ENCODE results near the gene ASAP2.

Gene ASAP2

DNA sequence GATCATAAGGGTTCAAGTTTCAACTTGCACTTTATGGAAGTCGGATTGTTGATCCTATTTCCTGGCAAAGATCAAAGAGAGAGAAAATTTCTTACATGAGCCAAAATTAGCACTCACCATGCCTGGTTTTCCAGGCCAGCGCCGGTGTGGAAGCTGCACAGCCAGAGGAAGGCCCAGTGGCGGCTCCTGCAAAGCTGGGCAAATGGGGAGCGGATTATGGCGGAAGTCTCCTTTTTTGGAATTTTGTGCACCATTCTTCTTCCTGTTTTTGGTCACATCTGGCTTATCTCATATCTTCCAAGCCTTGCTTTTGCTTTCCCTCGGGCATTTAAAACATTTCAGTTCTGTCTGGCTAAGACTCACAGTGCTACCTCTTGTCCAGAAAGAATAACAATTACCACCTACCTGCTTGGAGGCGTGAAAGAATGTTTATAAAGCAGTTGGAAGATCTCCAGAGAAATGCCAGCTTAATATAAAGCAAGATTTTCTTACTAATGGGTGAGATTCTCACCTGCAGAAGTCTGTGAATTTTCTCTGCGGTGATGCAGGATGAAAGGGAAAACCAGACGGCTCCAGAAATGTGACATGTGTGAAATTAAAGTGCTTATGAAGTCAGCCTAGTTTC, 94.3 kb downstream of the ASAP2 start:
- no peak for DNase-seq

- no peak for DNase-seq
Measured at GRCh38 chr2:9302755-9303154, 96.1 kb downstream of the ASAP2 start.

DNA sequence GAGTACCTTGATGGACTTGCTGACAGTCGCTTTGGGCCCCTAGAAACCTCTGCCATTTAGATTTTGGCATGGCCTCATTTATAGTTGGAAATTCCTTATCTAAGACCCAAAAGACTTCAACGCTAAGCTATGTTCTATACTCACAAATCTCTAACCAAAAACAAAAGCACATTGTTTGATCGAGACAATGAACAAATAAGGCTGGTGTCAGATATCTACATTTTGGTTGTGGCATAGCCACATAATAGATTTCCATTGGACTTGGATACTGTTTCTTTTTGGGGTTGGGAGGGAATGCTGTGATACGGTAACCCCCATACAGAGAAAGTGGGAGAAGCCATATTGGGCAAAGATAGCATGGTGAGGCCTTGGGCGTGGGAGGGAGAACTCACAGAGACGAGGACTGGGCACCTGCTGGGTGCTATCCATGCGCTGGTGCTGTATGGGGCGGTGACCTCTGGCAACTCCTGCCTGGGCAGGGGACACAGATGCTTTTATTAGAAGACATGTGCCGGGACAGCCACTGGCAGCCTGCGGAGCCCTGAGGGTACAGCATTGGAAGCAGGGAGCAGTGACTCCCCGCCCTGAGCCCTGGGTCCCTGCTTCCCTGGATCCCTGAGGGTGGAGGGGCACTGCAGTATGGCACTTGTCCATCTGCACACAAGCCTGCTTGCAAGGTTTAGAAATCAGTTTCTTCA, 97.1 kb downstream of the ASAP2 start:
- no peak for DNase-seq

GRCh38 chr2:9306911-9307310, 100.3 kb downstream of the ASAP2 start:
- DNase-seq: no peak

GRCh38 chr2:9307535-9307934, 100.9 kb downstream of the ASAP2 start:
- no peak for DNase-seq

DNA sequence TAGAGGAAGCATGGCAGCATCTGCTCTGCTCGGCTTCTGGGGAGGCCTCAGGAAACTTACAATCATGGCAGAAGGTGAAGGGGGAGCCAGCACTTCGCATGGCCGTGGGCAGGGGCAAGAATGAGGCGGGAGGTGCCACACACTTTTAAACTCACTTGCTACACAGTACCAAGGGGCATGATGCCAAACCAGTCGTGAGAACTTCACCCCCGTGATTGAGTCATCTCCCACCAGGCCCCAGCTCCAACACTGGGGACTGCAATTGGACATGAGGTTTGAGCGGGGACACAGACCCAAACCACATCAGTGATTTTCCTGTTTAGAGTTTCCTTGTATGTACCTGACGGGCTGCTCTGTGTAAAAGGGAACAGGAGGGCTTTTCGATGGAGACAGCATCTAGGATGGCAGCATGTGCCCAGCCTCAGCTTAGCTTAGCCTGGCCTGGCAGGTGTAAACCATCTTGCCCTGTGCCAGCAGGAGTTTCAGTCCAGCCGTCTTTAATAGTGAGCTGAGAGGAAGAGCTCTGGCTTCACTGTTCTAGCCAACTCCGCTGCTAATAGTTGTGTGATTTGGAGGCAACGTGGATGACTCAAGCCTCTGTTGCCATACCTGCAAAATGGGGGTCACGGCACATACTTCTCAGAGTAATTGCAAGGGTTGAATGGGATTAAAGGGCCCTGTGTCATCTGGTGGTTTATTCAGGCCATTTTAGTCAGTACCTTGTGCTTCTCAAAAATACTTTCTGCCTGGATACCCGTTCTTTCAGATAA, 101.8 kb downstream of the ASAP2 start:
- no peak for DNase-seq

DNA sequence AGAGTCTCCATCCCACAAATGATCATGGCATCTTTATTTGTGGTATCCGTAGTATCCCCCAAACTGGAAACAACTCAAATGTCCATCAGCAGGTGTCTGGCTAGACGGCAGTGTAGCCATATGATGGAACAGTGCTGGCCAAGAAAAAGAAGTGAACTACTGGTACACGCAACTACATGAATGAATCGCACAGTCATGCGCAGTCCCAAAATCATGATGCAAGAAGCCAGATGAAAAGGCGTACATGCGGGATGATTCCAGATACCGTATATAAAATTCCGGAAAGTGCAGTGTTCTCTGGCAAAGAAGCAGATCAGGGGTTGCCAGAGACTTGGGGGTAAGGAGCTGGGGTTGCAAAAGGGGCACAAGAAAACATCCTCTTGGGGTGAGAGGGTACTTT, 102.5 kb downstream of the ASAP2 start:
- DNase-seq: no peak

DNA sequence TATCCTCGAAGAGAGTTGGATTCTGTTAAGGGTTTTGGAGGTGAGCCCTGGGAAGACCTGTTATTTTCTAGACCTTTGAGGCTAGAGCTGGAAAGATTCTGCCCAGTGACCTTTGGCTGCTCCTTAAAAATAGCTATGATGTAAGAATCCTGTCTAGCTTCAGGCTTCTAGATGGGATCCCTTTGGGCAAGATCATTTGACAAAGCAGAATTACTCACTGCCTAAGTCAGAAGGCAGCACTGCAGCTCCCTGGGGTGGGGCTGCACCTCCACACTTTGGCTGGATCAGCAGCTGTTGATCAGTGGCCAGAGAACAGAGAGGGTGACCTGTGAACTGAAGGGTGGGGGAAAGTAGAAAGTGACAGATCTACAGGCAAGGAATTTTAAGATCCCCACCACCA, 103.8 kb downstream of the ASAP2 start:
- no peak for DNase-seq

DNA sequence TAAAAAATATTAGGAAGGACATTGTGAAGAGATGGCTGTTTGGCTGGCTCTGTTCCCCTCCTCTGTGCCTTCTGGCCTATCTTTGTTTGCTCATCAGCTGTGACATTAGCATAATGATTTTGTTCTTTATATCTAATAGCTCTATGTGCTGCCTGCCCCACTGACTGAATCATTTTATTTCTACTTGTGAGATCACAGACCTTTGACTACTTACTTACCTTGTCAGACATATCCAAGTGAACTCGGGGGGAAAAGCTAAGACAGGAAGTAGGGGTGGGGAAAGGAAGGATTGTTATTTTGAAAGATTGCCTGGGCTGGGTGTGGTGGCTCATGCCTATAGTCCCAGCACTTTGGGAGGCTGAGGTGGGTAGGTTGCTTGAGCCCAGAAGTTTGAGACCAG, 104.2 kb downstream of the ASAP2 start:
- no peak for DNase-seq

GRCh38 chr2:9311488-9311887, 104.9 kb downstream of the ASAP2 start:
- no peak for DNase-seq

DNA sequence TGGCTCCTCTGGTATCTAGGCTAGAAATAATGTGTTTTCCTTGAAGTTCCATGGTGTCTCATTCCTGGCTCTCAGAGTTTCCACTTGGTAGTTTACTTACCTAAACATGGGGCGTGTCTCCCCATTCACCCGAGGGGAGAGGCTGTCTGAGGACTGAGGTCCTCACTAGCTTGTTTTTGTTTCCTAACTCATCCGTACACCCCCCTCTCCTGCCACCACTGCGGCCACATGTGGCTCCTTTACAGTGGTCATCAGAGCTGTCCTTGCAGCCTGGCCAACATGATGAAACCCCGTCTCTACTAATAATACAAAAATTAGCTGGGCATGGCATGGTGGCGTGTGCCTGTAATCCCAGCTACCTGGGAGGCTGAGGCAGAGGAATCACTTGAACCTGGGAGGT, 106.0 kb downstream of the ASAP2 start:
- DNase-seq: no peak

- DNase-seq: no peak
Measured at GRCh38 chr2:9313443-9313842, 106.8 kb downstream of the ASAP2 start.

- DNase-seq: no peak
Measured at GRCh38 chr2:9315280-9315847, 108.8 kb downstream of the ASAP2 start.

GRCh38 chr2:9317559-9317958, 110.9 kb downstream of the ASAP2 start:
- no peak for DNase-seq

DNA sequence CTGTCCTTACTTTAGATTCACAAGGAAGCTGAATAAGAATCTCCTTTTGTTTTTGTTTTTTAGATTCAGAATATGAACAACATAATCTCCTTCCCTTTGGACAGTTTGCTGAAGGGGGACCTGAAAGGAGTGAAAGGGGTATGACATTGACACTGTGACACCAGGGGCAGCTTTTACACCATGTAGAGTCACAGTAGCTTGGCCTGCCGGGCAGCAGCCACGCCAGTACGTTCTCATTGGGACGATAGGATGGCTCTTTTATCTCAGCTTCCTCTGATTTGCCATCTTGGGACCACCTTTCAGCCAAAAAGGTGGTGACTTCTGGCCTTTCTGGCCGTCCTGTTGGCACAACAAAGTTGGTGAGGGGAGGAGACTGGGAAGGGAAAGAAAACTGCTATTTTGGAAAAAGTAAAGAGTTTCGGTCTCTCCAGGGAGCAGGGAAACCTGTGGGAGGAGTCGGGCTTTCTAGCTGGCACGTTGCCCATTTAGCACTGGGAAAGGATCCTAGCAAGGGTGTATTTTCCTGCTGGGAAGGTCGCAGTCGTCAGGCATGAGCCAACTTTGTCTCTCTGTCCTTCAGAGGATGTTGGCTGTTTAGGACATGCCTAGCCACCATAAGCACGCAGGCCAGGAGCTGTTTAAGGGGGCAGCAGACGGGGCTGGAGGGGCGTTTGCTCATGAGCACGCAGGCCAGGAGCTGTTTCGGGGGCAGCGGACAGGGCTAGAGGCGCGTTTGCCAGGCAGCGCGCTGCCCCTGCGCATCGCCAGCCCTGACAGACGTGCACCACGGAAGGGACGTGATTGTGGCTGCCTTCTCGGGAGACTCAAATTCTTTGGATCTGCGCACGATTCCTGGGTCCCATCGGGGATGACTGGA, 112.1 kb downstream of the ASAP2 start:
- DNase-seq: no peak

DNA sequence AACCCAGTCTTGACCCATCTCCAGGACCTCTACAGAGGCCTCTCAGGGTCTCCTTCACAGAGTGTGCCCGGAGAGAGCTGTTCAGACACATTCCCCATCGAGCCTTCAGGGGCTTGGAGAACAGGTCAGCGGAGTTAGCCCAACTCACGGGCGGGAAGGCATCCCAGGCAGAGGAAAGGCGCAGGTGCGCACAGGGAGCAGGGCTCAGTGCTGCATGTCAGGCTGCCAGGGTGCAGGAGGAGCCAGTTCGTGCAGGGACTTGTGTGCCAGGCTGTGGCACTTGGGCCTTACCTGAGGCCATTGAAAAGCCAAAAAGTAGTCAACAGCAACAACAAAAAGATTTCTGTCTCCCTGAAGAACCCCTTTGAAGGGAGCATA, 112.7 kb downstream of the ASAP2 start:
- no peak for DNase-seq

- DNase-seq: no peak
Measured at GRCh38 chr2:9322576-9322975, 116.0 kb downstream of the ASAP2 start.

- DNase-seq: no peak
Measured at GRCh38 chr2:9325428-9325827, 118.8 kb downstream of the ASAP2 start.

DNA sequence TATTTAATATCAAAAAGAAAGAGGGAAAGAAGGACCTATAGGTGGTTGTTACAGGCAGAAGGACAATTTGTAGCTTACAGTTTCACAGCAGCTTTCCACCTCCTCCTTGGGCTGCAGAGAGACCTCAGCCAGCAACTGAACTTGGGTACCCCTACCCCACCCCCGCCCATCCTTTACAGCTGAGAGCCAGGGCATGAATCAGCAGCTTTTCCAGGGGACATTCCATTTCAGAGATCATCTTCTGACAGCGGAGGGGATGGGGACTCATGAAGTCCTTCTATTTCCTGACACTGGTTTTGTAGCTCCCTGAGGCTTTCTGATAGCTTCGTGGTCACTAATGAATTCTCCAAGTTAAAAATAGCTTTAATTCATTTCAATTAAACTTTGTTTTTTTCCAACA, 120.4 kb downstream of the ASAP2 start:
- no peak for DNase-seq

DNA sequence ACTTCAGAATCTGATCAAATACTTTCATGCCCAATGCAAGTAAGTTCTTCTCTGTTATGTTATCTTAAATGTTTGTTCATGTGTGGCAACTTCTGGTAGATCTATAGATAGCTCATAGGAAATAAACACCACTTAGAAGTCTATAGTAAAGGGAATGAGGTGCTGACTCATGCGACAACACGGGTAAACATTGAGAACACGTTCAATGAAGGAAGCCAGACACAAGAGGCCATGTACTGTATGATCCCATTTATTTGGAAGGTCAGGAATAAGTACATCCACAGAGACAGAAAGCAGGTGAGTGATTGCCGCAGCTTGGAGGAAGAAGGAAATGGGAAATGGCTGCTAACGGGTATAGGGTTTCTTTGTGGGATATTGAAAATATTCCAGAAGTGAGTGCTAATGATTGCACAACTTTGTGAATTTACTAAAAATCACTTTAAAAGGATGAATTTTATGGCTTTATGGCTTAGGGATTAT, 121.3 kb downstream of the ASAP2 start:
- DNase-seq: no peak

- no peak for DNase-seq
Measured at GRCh38 chr2:9328931-9329330, 122.3 kb downstream of the ASAP2 start.

GRCh38 chr2:9329497-9329896, 122.9 kb downstream of the ASAP2 start:
- DNase-seq: no peak

All from activated gamma-delta T cell treated with Interleukin-2 at 50 U/mL for 16 hours (primary cell).